ENCODE data around the gene MAP6D1.

MAP6D1 gene

DNA sequence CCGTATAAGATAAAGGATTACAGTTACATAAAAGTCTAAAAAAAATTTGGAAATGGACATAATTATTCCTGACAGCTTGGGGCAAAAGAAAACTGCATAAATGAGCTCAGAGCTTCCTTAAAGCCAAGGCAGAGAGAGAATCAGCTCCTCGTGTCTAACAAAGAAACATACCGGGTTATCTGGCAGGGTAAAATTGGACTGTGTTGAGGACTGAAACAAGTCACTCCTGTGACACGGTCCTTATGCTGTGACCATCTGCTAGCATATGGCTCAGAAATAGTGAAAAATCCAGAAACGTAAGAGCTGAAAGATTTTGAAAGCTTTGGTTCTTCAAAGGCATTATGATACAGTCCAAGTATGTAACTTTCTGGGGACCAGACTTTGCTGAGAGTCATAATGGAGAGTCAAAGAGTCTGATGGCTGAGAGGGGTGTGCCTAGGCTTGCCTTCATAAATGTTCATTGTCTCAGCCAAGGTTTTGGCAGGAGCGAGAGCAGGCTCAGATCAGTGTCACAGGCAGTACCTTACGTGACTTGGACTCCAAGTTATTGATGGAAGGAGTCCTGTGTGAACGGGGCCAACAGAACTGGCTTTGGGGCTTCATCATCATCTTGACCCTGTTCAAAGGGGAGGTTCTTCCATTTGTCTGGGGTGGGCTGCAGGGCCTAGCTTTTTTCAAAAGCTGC, 12.5 kb downstream of the MAP6D1 start:
- Histone ChIP-seq H3K36me3 (peaks cover 56% of the 10 kb centered on the region), H3K27ac (no peak overlapping the region), H3K4me3 (ENCODE audit: low read depth in 1 of 2, low read length in 1 of 2) (no peak overlapping the region), H3K9me3 (no peaks in the 10 kb centered on the region), H3K27me3 (no peaks in the 10 kb centered on the region), H3K4me1 (ENCODE audit: control insufficient read depth in 1 of 2, insufficient read depth in 1 of 2, low read depth in 1 of 2, low read length in 1 of 2) (no peaks in the 10 kb centered on the region)
- TF ChIP-seq, protein P1, sequence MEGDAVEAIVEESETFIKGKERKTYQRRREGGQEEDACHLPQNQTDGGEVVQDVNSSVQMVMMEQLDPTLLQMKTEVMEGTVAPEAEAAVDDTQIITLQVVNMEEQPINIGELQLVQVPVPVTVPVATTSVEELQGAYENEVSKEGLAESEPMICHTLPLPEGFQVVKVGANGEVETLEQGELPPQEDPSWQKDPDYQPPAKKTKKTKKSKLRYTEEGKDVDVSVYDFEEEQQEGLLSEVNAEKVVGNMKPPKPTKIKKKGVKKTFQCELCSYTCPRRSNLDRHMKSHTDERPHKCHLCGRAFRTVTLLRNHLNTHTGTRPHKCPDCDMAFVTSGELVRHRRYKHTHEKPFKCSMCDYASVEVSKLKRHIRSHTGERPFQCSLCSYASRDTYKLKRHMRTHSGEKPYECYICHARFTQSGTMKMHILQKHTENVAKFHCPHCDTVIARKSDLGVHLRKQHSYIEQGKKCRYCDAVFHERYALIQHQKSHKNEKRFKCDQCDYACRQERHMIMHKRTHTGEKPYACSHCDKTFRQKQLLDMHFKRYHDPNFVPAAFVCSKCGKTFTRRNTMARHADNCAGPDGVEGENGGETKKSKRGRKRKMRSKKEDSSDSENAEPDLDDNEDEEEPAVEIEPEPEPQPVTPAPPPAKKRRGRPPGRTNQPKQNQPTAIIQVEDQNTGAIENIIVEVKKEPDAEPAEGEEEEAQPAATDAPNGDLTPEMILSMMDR (IDR thresholded peaks at IDR 0.05), result no peak

DNA sequence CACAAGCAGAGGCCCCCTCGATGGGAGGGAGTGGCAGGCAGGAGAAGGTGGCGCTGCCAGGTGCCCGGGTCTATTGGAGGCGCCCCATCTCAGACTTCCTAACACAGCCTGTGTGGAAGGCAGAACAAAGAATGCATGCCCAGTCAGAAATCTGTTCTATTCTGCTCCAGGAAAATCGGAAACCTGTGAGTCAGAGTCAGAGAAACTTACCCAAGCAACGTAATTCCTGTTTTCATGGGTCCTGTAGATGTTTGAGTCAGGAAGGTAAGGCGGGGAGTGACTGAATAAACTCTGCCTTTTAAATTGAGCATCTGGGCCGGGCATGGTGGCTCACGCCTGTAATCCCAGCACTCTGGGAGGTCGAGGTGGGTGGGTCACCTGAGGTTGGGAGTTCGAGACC, 13.7 kb downstream of the MAP6D1 start:
- H3K4me1 ChIP-seq (ENCODE audit: control insufficient read depth in 1 of 2, insufficient read depth in 1 of 2, low read depth in 1 of 2, low read length in 1 of 2), result no peaks in the 10 kb centered on the region
- H3K36me3 ChIP-seq, result peaks cover 64% of the 10 kb centered on the region
- H3K27me3 ChIP-seq, result no peaks in the 10 kb centered on the region
- no peak overlapping the region for H3K4me3 ChIP-seq (ENCODE audit: low read depth in 1 of 2, low read length in 1 of 2)
- no peaks in the 10 kb centered on the region for H3K9me3 ChIP-seq
- TF ChIP-seq, protein P1 (IDR thresholded peaks at IDR 0.05), result no peak
- H3K27ac ChIP-seq, result no peak overlapping the region

DNA sequence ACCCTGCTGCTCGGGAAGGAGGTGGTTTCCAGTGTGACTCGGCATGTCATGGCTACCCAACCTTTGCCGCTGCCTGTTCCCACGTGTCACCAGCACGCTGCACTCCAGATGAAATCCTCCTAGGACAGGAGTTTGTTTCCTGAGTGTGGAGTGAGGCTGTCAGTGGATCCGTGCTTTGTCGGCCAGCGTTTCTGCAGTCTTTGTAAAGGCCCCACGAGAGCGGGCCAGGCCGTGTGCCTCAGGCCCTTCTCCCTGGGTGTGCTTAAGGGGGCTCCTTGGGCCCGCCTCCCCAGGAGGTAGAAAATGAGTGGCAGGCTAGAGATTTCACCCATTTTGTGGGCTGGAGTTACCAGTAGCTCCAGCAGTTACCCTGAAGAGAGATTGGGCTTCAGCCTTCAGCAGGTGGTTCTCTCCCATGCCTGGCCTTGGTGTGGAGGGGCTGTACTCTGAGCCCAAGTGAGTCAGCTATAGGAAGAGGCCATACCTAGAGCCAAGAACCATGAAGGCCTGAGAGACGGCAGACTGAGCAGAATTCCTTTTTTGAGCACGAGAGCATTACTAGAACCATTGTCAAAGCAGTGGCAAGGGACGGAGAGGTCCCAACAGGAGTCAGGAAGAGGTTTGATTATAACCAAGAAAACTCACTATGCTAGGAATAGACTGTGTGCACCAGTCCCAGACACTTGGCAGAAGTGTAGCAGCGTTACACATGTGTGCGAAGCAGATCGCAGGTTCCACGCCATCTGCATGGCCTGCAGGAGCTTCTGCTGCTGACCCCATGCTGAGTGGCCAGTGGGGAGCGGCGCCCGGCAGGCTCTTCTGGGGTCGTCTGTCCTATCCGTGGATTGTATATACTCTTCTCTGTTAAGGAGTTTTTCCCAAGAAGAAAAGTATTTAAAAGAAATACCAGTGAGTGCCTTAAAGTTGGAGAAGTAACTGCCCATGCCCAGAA, 14.5 kb downstream of the MAP6D1 start:
- H3K27me3 ChIP-seq, result no peaks in the 10 kb centered on the region
- TF ChIP-seq, protein P1 (IDR thresholded peaks at IDR 0.05), result no peak
- no peaks in the 10 kb centered on the region for H3K4me1 ChIP-seq (ENCODE audit: control insufficient read depth in 1 of 2, insufficient read depth in 1 of 2, low read depth in 1 of 2, low read length in 1 of 2)
- H3K36me3 ChIP-seq, result peaks cover 65% of the 10 kb centered on the region
- H3K9me3 ChIP-seq, result no peaks in the 10 kb centered on the region
- H3K27ac ChIP-seq, result no peak overlapping the region
- H3K4me3 ChIP-seq (ENCODE audit: low read depth in 1 of 2, low read length in 1 of 2), result no peak overlapping the region

DNA sequence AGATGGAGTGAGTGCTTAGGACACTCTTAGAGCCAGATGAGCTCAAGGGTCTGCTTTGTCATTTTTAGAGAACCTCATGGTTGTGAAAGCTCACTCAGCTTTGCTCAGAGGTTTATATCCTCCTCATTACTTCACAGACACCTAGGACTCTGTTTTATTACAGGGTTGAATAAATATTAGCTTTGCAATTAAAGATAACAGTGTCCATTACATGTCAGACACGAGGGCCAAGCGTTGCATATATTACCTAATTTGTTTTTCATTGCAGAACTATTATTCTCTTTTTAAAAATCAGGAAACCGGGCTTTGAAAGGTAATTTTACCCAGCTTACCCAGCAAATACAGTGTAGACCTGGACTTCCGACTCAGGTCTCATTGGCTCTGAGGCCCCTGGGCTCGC, 16.1 kb downstream of the MAP6D1 start:
- Histone ChIP-seq H3K27ac (no peak overlapping the region), H3K4me1 (ENCODE audit: control insufficient read depth in 1 of 2, insufficient read depth in 1 of 2, low read depth in 1 of 2, low read length in 1 of 2) (no peaks in the 10 kb centered on the region), H3K9me3 (no peaks in the 10 kb centered on the region), H3K27me3 (no peaks in the 10 kb centered on the region), H3K36me3 (peaks cover 75% of the 10 kb centered on the region), H3K4me3 (ENCODE audit: low read depth in 1 of 2, low read length in 1 of 2) (no peak overlapping the region)
- TF ChIP-seq, protein P1 (IDR thresholded peaks at IDR 0.05), result no peak

DNA sequence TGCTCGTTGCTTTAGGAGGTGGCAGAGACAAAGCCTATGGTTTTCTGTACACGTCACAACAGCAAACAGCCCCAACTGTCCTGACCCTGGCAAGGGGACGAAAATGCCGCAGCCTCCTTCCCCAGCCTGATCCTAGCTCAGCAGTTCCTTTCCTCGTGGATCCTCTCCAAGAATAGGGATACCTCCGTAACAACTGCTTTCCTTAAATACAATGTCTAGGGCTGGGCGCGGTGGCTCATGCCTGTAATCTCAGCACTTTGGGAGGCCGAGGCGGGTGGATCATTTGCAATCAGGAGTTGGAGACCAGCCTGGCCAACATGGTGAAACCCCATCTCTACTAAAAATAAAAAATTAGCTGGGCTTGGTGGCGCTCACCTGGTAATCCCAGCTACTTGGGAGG, 17.0 kb downstream of the MAP6D1 start:
- Histone ChIP-seq H3K27me3 (no peaks in the 10 kb centered on the region), H3K9me3 (no peaks in the 10 kb centered on the region), H3K36me3 (peaks cover 83% of the 10 kb centered on the region), H3K4me1 (ENCODE audit: control insufficient read depth in 1 of 2, insufficient read depth in 1 of 2, low read depth in 1 of 2, low read length in 1 of 2) (no peaks in the 10 kb centered on the region), H3K4me3 (ENCODE audit: low read depth in 1 of 2, low read length in 1 of 2) (no peak overlapping the region), H3K27ac (no peak overlapping the region)
- TF ChIP-seq, protein P1 (IDR thresholded peaks at IDR 0.05), result no peak

Data from neutrophil (primary cell).